ENCODE data around the gene ZNF664.

DNA sequence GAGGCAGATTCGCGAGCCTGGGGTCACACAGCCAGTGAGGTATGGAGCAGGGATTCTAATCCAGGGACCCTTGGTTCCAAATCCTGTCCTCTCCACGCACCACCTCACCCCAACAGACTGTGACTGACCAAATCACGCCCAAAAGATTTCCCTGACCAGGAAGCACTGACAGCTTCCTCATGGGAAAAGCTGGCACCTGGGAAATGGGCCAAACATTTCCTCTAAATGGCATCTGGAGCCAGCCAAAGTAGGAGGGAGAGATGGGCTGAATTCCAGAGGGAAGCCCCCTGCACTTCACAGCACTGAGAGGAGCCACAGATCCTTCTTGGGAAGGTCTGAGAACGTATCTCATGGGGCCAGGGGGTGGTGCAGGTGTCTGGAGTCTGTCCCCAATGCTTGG lies 29.2 kb upstream of the ZNF664 start:
- TF ChIP-seq, protein P1, sequence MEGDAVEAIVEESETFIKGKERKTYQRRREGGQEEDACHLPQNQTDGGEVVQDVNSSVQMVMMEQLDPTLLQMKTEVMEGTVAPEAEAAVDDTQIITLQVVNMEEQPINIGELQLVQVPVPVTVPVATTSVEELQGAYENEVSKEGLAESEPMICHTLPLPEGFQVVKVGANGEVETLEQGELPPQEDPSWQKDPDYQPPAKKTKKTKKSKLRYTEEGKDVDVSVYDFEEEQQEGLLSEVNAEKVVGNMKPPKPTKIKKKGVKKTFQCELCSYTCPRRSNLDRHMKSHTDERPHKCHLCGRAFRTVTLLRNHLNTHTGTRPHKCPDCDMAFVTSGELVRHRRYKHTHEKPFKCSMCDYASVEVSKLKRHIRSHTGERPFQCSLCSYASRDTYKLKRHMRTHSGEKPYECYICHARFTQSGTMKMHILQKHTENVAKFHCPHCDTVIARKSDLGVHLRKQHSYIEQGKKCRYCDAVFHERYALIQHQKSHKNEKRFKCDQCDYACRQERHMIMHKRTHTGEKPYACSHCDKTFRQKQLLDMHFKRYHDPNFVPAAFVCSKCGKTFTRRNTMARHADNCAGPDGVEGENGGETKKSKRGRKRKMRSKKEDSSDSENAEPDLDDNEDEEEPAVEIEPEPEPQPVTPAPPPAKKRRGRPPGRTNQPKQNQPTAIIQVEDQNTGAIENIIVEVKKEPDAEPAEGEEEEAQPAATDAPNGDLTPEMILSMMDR (conservative IDR thresholded peaks at IDR 0.05), result no peak
- TF ChIP-seq EZH2 (IDR thresholded peaks at IDR 0.05; ENCODE audit: low read depth), result no peak
